GM13976 (cell line): Measurements from ENCODE around the gene FOXJ3.

Source experiments
- DNase-seq: peaks from one replicate; pipeline ENCODE4 v3.0.0; 2012; ENCODE audit warnings: low spot score
- CTCF ChIP-seq: IDR thresholded peaks from 2 replicates; pipeline ENCODE4 v1.5.1; 2012; ENCODE audit warnings: borderline replicate concordance, mild to moderate bottlenecking; ENCODE audit not compliant: insufficient read depth; ENCODE audit errors: extremely low read depth, missing control alignments, control extremely low read depth
- in situ Hi-C: fragments of 300-500 bp; cut with MboI; formaldehyde crosslinking; loops from one replicate; pipeline ENCODE4 v1.12.0; 2022; ENCODE audit warnings: low sequenced_read_pairs, mixed read lengths, inconsistent platforms; ENCODE audit not compliant: unreplicated experiment

Gene FOXJ3

GRCh38 chr1:42322577-42322976 is 12.5 kb downstream of the FOXJ3 start:
- in situ Hi-C loops, result no loop called here
- no peak for DNase-seq
- TF ChIP-seq CTCF, result no peak

GRCh38 chr1:42321731-42322130 is 13.3 kb downstream of the FOXJ3 start:
- no peak for TF ChIP-seq CTCF
- in situ Hi-C loops, result no loop called here
- DNase-seq, result no peak

- no peak for TF ChIP-seq CTCF
- DNase-seq, result no peak
- in situ Hi-C loops, result no loop called here
Measured at GRCh38 chr1:42320708-42321107, 14.3 kb downstream of the FOXJ3 start.

- TF ChIP-seq CTCF, result no peak
- in situ Hi-C loops, result loop anchor here (10.0 kb wide), 1 partner anchor 135 kb away; no protein-coding TSS in a partner anchor
- no peak for DNase-seq
Measured at GRCh38 chr1:42319871-42320484, 15.1 kb downstream of the FOXJ3 start.

- TF ChIP-seq CTCF, result no peak
- in situ Hi-C loops, result loop anchor here (10.0 kb wide), 1 partner anchor 134 kb away; no protein-coding TSS in a partner anchor
- no peak for DNase-seq
Measured at GRCh38 chr1:42319128-42319851, 15.7 kb downstream of the FOXJ3 start.

GRCh38 chr1:42318601-42319000 is 16.4 kb downstream of the FOXJ3 start:
- no peak for TF ChIP-seq CTCF
- DNase-seq, result no peak
- in situ Hi-C loops, result loop anchor here (10.0 kb wide), 1 partner anchor 134 kb away; no protein-coding TSS in a partner anchor
